Trophoblast cell (in vitro differentiated cells and primary cell): Measurements from ENCODE around the gene KNSTRN.

Source experiments
- DNase-seq, 2 donors: peaks; one replicate each; pipeline ENCODE4 v3.0.0-alpha.2; 2016
- H2AFZ ChIP-seq: 2 replicates; pipeline ENCODE4 v1.6.1; 2013; ENCODE audit warnings: low read length, moderate library complexity, mild to moderate bottlenecking; ENCODE audit not compliant: insufficient read depth, poor library complexity
- H2AK5ac ChIP-seq: 2 replicates; pipeline ENCODE4 v1.6.1; 2013; ENCODE audit warnings: mild to moderate bottlenecking, low read length
- H2BK120ac ChIP-seq: 2 replicates; pipeline ENCODE4 v1.6.1; 2013; ENCODE audit warnings: low read length, mild to moderate bottlenecking, moderate library complexity; ENCODE audit not compliant: insufficient read depth, poor library complexity
- H2BK12ac ChIP-seq: 2 replicates; pipeline ENCODE4 v1.6.1; 2013; ENCODE audit warnings: mild to moderate bottlenecking, low read length, moderate library complexity
- H2BK5ac ChIP-seq: 2 replicates; pipeline ENCODE4 v1.6.1; 2013; ENCODE audit warnings: low read length, low read depth, moderate library complexity, mild to moderate bottlenecking; ENCODE audit not compliant: poor library complexity
- H3K14ac ChIP-seq: 2 replicates; pipeline ENCODE4 v1.6.1; 2013; ENCODE audit warnings: mild to moderate bottlenecking, low read length
- H3K18ac ChIP-seq: 2 replicates; pipeline ENCODE4 v1.6.1; 2013; ENCODE audit warnings: mild to moderate bottlenecking, low read length
- H3K23ac ChIP-seq: 2 replicates; pipeline ENCODE4 v1.6.1; 2013; ENCODE audit warnings: low read length
- H3K27ac ChIP-seq: 2 replicates; pipeline ENCODE4 v1.5.1; 2013; ENCODE audit warnings: low read depth, mild to moderate bottlenecking, inconsistent platforms, low read length, moderate library complexity
- H3K27me3 ChIP-seq: 2 replicates; pipeline ENCODE4 v1.6.1; 2013; ENCODE audit warnings: inconsistent platforms, mild to moderate bottlenecking, low read length, moderate library complexity; ENCODE audit not compliant: insufficient read depth
- H3K36me3 ChIP-seq, 2 experiments: 1 replicate in 1 of 2; 2 replicates in 1 of 2; pipeline ENCODE4 v1.6.1; 2013; ENCODE audit warnings: low read length in 2 of 2, mild to moderate bottlenecking in 2 of 2, moderate library complexity in 1 of 2; ENCODE audit not compliant: insufficient read depth in 2 of 2, control insufficient read depth in 1 of 2
- H3K4ac ChIP-seq: 2 replicates; pipeline ENCODE4 v1.6.1; 2013; ENCODE audit warnings: low read depth, mild to moderate bottlenecking, low read length, moderate library complexity
- H3K4me1 ChIP-seq, 2 experiments: 1 replicate in 1 of 2; 2 replicates in 1 of 2; pipeline ENCODE4 v1.6.1; 2013; ENCODE audit warnings: low read length in 2 of 2, mild to moderate bottlenecking in 2 of 2, moderate library complexity in 1 of 2; ENCODE audit not compliant: insufficient read depth in 2 of 2, control insufficient read depth in 1 of 2
- H3K4me2 ChIP-seq: 2 replicates; pipeline ENCODE4 v1.6.1; 2013; ENCODE audit warnings: inconsistent platforms, mild to moderate bottlenecking, low read length, moderate library complexity
- H3K4me3 ChIP-seq: 2 replicates; pipeline ENCODE4 v1.5.1; 2013; ENCODE audit warnings: mild to moderate bottlenecking, low read depth, low read length, inconsistent platforms
- H3K79me1 ChIP-seq: one replicate; pipeline ENCODE4 v1.6.1; 2013; ENCODE audit warnings: low read length
- H3K79me2 ChIP-seq: 2 replicates; pipeline ENCODE4 v1.6.1; 2013; ENCODE audit warnings: low read length, mild to moderate bottlenecking; ENCODE audit not compliant: control insufficient read depth, insufficient read depth, poor library complexity
- H3K9ac ChIP-seq: 2 replicates; pipeline ENCODE4 v1.6.1; 2013; ENCODE audit warnings: mild to moderate bottlenecking, low read length
- H3K9me3 ChIP-seq: 2 replicates; pipeline ENCODE4 v1.6.1; 2013; ENCODE audit warnings: low read depth, mild to moderate bottlenecking, control low read depth, inconsistent platforms, low read length; ENCODE audit not compliant: insufficient read depth
- H4K12ac ChIP-seq: 2 replicates; pipeline ENCODE4 v1.6.1; 2013; ENCODE audit warnings: low read depth, mild to moderate bottlenecking, low read length, moderate library complexity
- H4K8ac ChIP-seq: 2 replicates; pipeline ENCODE4 v1.6.1; 2013; ENCODE audit warnings: low read depth, mild to moderate bottlenecking, low read length, moderate library complexity
- H4K91ac ChIP-seq: one replicate; pipeline ENCODE4 v1.6.1; 2013; ENCODE audit warnings: low read depth, mild to moderate bottlenecking, low read length, moderate library complexity
- WGBS: extraction: QIAGEN DNeasy Blood & Tissue Kit; methylation state at CpG from one replicate; pipeline ENCODE4 v1.1.7; 2013; ENCODE audit warnings: missing lambda C conversion rate; ENCODE audit not compliant: insufficient read length, insufficient coverage; ENCODE audit errors: extremely low coverage; 5-methylcytosine and 5-hydroxymethylcytosine counted together

Gene KNSTRN

DNA sequence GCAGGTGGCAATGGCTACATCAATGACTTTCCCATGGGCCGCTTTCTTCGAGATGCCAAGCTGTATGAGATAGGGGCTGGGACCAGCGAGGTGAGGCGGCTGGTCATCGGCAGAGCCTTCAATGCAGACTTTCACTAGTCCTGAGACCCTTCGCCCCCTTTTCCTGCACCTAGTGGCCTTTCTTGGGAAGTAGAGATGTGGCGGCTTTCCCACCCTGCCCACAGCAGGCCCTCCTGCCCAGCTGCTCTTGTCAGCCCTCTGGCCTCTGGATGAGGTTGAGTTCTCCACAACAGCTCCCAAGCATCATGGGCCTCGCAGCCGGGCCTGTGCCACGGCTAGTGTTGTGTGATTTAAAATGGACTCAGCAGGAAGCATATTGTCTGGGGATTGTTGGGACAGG is 35.6 kb downstream of the KNSTRN start:
- Histone ChIP-seq H3K79me1 (no peaks in the 10 kb centered on the region), H3K9me3 (no peaks in the 10 kb centered on the region), H4K91ac (no peak overlapping the region), H3K18ac (no peak overlapping the region), H3K4me2 (no peak overlapping the region), H3K27me3 (no peaks in the 10 kb centered on the region), H3K27ac (no peak overlapping the region), H3K36me3 (peaks cover 25 to 36% of the 10 kb centered on the region in 2 experiments), H3K14ac (no peak overlapping the region), H2BK12ac (no peak overlapping the region), H4K12ac (no peak overlapping the region), H3K4me1 (peaks cover 3% of the 10 kb centered on the region in 2 experiments), H3K4ac (no peak overlapping the region), H4K8ac (no peak overlapping the region), H2BK5ac (no peak overlapping the region), H3K4me3 (no peak overlapping the region), H3K23ac (no peak overlapping the region), H2AFZ (no peak overlapping the region), H3K9ac (no peak overlapping the region), H3K79me2 (no peaks in the 10 kb centered on the region), H2BK120ac (no peak overlapping the region), H2AK5ac (no peak overlapping the region)
- no peak for DNase-seq
- no CpG with 5 or more reads among the region's 10 CpGs for WGBS

GRCh38 chr15:40420071-40420713 is 37.7 kb downstream of the KNSTRN start:
- Histone ChIP-seq H2BK120ac (no peak overlapping the region), H3K27me3 (no peaks in the 10 kb centered on the region), H3K14ac (no peak overlapping the region), H2BK5ac (no peak overlapping the region), H3K36me3 (peaks cover 15 to 23% of the 10 kb centered on the region in 2 experiments), H4K91ac (no peak overlapping the region), H3K9ac (no peak overlapping the region), H2AK5ac (no peak overlapping the region), H3K4me3 (no peak overlapping the region), H3K4ac (no peak overlapping the region), H3K9me3 (no peaks in the 10 kb centered on the region), H4K8ac (no peak overlapping the region), H3K23ac (no peak overlapping the region), H3K27ac (no peak overlapping the region), H3K4me2 (no peak overlapping the region), H2BK12ac (no peak overlapping the region), H3K79me1 (no peaks in the 10 kb centered on the region), H3K18ac (no peak overlapping the region), H4K12ac (no peak overlapping the region), H2AFZ (no peak overlapping the region), H3K4me1 (peaks cover 3% of the 10 kb centered on the region in 2 experiments), H3K79me2 (no peaks in the 10 kb centered on the region)
- DNase-seq = no peak
- WGBS = no CpG with 5 or more reads among the region's 11 CpGs

GRCh38 chr15:40420793-40421192 is 38.3 kb downstream of the KNSTRN start:
- H3K9me3 ChIP-seq = no peaks in the 10 kb centered on the region
- no peak overlapping the region for H3K4me3 ChIP-seq
- no peak overlapping the region for H3K9ac ChIP-seq
- H3K27me3 ChIP-seq = no peaks in the 10 kb centered on the region
- no peak overlapping the region for H2BK12ac ChIP-seq
- WGBS = no CpG with 5 or more reads among the region's 3 CpGs
- H2AK5ac ChIP-seq = no peak overlapping the region
- no peak overlapping the region for H2BK120ac ChIP-seq
- H3K18ac ChIP-seq = no peak overlapping the region
- no peak overlapping the region for H3K23ac ChIP-seq
- no peak overlapping the region for H3K4me2 ChIP-seq
- H2BK5ac ChIP-seq = no peak overlapping the region
- H3K27ac ChIP-seq = no peak overlapping the region
- H4K8ac ChIP-seq = no peak overlapping the region
- H3K14ac ChIP-seq = no peak overlapping the region
- H3K79me2 ChIP-seq = no peaks in the 10 kb centered on the region
- H3K4me1 ChIP-seq = peaks cover 3% of the 10 kb centered on the region in 2 experiments
- H3K79me1 ChIP-seq = no peaks in the 10 kb centered on the region
- H2AFZ ChIP-seq = no peak overlapping the region
- H4K12ac ChIP-seq = no peak overlapping the region
- DNase-seq = no peak
- no peak overlapping the region for H3K4ac ChIP-seq
- H4K91ac ChIP-seq = no peak overlapping the region
- H3K36me3 ChIP-seq = peaks cover 9 to 17% of the 10 kb centered on the region in 2 experiments

DNA sequence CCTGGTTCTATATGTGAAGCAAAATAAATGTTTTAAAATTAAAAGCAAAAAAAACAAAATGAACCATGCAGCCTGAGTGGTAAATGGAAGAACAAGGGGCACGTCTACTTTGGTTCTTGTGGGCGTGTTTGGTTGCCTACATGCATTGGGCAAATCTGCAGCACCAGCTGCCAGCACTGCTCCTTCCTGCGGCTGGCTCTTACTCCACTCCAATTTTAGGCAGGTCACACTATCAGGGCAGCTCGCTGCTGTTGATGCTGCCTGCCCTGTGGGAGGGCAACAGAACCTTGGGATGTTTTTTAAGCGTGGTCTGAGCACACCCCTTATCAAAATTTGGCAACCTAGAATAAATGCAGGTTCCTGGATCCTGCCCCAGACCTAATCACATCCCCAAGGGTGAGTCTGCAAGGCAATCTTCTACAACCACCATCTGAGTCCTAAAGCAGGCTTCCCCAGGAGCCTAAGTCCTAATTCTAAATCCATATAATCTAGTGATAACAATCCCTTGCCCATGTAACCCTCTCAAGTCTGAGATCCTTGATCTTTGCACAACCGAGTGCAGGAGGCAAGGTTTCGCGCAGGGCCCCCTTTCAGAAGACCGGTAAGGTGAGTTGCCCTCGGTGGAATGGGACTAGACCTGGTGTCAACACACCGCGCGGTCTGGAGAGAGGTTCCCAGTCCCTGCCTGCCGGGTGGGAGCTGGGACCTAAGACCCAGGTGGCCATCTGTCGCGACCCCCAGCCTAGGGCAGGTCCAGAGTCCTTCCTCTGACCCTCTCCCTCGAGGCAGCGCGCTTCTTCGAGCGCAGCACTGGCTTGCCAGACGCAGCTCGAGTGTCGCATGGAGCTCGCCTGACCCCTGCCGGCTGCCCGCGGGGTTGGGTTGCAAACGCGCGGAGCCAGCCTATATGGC is 39.0 kb downstream of the KNSTRN start:
- no peak overlapping the region for H3K27ac ChIP-seq
- peak overlapping the region; percentile 80 for H3K4me2 ChIP-seq
- no peak overlapping the region for H3K4ac ChIP-seq
- H3K4me1 ChIP-seq = peaks cover 3% of the 10 kb centered on the region in 2 experiments
- no CpG with 5 or more reads among the region's 31 CpGs for WGBS
- no peak overlapping the region for H4K91ac ChIP-seq
- H2BK5ac ChIP-seq = no peak overlapping the region
- H3K4me3 ChIP-seq = peak overlapping the region; percentile 34
- H3K27me3 ChIP-seq = no peaks in the 10 kb centered on the region
- H3K9me3 ChIP-seq = no peaks in the 10 kb centered on the region
- H2AK5ac ChIP-seq = no peak overlapping the region
- no peak overlapping the region for H3K23ac ChIP-seq
- H2BK120ac ChIP-seq = no peak overlapping the region
- peak overlapping the region; percentile 74 for H3K9ac ChIP-seq
- H3K36me3 ChIP-seq = peaks cover 4 to 11% of the 10 kb centered on the region in 2 experiments
- no peak overlapping the region for H4K8ac ChIP-seq
- no peak overlapping the region for H3K18ac ChIP-seq
- no peak overlapping the region for H2BK12ac ChIP-seq
- H2AFZ ChIP-seq = peak overlapping the region; percentile 47
- H3K79me2 ChIP-seq = no peaks in the 10 kb centered on the region
- no peak overlapping the region for H3K14ac ChIP-seq
- no peak overlapping the region for H4K12ac ChIP-seq
- no peaks in the 10 kb centered on the region for H3K79me1 ChIP-seq
- DNase-seq = peak; percentile 71 to 90
